SK-N-MC (cell line): ENCODE measurements around the gene ADARB2.

ENCODE experiments used
- EZH2 ChIP-seq: fragments of 200-600 bp; sonication (generic); IDR thresholded peaks from one replicate; pipeline ENCODE4 v1.6.1; 2017; ENCODE audit warnings: antibody characterized with exemption
- POLR2AphosphoS5 ChIP-seq: IDR thresholded peaks from 2 replicates; pipeline ENCODE4 v1.6.1; 2012; ENCODE audit warnings: mild to moderate bottlenecking, low read depth, low read length, borderline replicate concordance

DNA sequence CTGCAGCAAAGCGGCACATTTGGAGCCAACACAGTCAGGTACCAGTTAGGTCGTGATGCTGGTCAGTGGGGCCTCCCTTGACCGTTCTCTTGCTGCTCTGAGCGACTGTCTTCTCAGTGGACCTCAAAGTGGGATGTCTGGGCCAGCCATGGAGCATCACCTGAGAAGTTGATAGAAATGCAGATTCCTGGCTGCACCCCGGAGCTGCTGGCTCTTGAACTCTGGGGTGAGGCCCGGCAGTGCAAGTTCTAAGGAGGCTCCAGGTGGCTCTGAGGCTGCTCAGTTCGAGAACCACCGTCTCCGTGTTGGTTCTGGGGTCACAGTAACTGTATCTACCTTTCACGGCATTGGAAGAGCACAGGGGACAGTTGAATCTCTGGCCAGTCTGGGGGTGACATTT lies 533.6 kb downstream of the ADARB2 start:
- TF ChIP-seq POLR2AphosphoS5 = no peak
- TF ChIP-seq EZH2 = no peak
